GM23338 (cell line): ENCODE data around the gene LRRC27. TPM values are rescaled to one million over a fixed set of nuclear protein-coding genes. Genes with fewer than 3 reads are reported as not detected.

Source experiments
- ATAC-seq: fragments of 200-7000 bp; cut with Tn5 transposase; 3 replicates; pipeline ENCODE4 v1.9.1; 2020
- DNase-seq: peaks from one replicate; pipeline ENCODE4 v3.0.0-alpha.2; 2015; ENCODE audit warnings: low spot score
- H2AFZ ChIP-seq: fragments of 200-600 bp; sonication (generic); 2 replicates; pipeline ENCODE4 v1.8.0; 2016; ENCODE audit warnings: antibody characterized with exemption, mild to moderate bottlenecking, moderate library complexity
- H3F3A ChIP-seq: fragments of 200-600 bp; sonication (generic); replicated peaks from 2 replicates; pipeline ENCODE4 v1.8.0; 2017; ENCODE audit warnings: antibody characterized with exemption, mixed run types, low read depth
- H3K27ac ChIP-seq: fragments of 200-600 bp; sonication (generic); 2 replicates; pipeline ENCODE4 v1.6.1; 2016; ENCODE audit warnings: low read depth
- H3K27me3 ChIP-seq: fragments of 200-600 bp; sonication (generic); 2 replicates; pipeline ENCODE4 v1.8.0; 2016; ENCODE audit warnings: mild to moderate bottlenecking, mixed run types, moderate library complexity; ENCODE audit not compliant: insufficient read depth
- H3K36me3 ChIP-seq: fragments of 200-600 bp; sonication (generic); 2 replicates; pipeline ENCODE4 v1.8.0; 2016; ENCODE audit warnings: mild to moderate bottlenecking; ENCODE audit not compliant: insufficient read depth
- H3K4me1 ChIP-seq: fragments of 200-600 bp; sonication (generic); 2 replicates; pipeline ENCODE4 v1.8.0; 2016; ENCODE audit warnings: mild to moderate bottlenecking, moderate library complexity; ENCODE audit not compliant: insufficient read depth
- H3K4me2 ChIP-seq: fragments of 200-600 bp; sonication (generic); 2 replicates; pipeline ENCODE4 v1.7.1; 2017; ENCODE audit warnings: mixed run types
- H3K4me3 ChIP-seq: fragments of 200-600 bp; sonication (generic); 2 replicates; pipeline ENCODE4 v1.6.1; 2016; ENCODE audit warnings: mixed run types
- H3K79me2 ChIP-seq: fragments of 200-600 bp; sonication (generic); replicated peaks from 2 replicates; pipeline ENCODE4 v1.8.0; 2017; ENCODE audit warnings: mild to moderate bottlenecking; ENCODE audit not compliant: insufficient read depth
- H3K9me2 ChIP-seq: fragments of 200-600 bp; sonication (generic); 2 replicates; pipeline ENCODE4 v1.8.0; 2017; ENCODE audit not compliant: insufficient read depth
- H4K20me1 ChIP-seq: fragments of 200-600 bp; sonication (generic); replicated peaks from 2 replicates; pipeline ENCODE4 v1.8.0; 2017; ENCODE audit warnings: mild to moderate bottlenecking; ENCODE audit not compliant: insufficient read depth
- H3K27ac Mint-ChIP-seq: 2 replicates; pipeline ENCODE4 v1.8.0; 2020; ENCODE audit warnings: inconsistent platforms, mild to moderate bottlenecking, moderate library complexity, mixed read lengths
- H3K27me3 Mint-ChIP-seq: 3 replicates; pipeline ENCODE4 v1.8.0; 2022; ENCODE audit warnings: low read depth, mild to moderate bottlenecking, moderate library complexity, mixed read lengths, inconsistent platforms; ENCODE audit not compliant: insufficient read depth, poor library complexity
- H3K36me3 Mint-ChIP-seq: 3 replicates; pipeline ENCODE4 v1.8.0; 2021; ENCODE audit warnings: low read depth, mild to moderate bottlenecking, inconsistent platforms, moderate library complexity, mixed read lengths
- H3K4me1 Mint-ChIP-seq: 3 replicates; pipeline ENCODE4 v1.8.0; 2020; ENCODE audit warnings: mild to moderate bottlenecking, inconsistent platforms, mixed read lengths
- H3K4me3 Mint-ChIP-seq: 3 replicates; pipeline ENCODE4 v1.8.0; 2021; ENCODE audit warnings: moderate library complexity, mild to moderate bottlenecking, inconsistent platforms, mixed read lengths
- H3K9me3 Mint-ChIP-seq: 3 replicates; pipeline ENCODE4 v1.8.0; 2020; ENCODE audit warnings: moderate library complexity, mild to moderate bottlenecking, inconsistent platforms, mixed read lengths
- CREB1 ChIP-seq: fragments of 250-450 bp; sonication (Bioruptor Pico); IDR thresholded peaks from 2 replicates; pipeline ENCODE4 v1.5.0; 2020; ENCODE audit warnings: low read depth, mild to moderate bottlenecking, moderate library complexity
- EZH2 ChIP-seq: fragments of 200-600 bp; sonication (generic); IDR thresholded peaks from one replicate; pipeline ENCODE4 v1.8.0; 2017; ENCODE audit warnings: antibody characterized with exemption, mild to moderate bottlenecking, low read depth; ENCODE audit not compliant: unreplicated experiment
- JUNB ChIP-seq: IDR thresholded peaks from one replicate; pipeline ENCODE4 v1.6.1; 2016; ENCODE audit warnings: antibody characterized with exemption; ENCODE audit not compliant: unreplicated experiment
- POLR2AphosphoS5 ChIP-seq: IDR thresholded peaks from 2 replicates; pipeline ENCODE4 v1.6.1; 2016; ENCODE audit warnings: antibody characterized with exemption, low read depth
- REST ChIP-seq: IDR thresholded peaks from one replicate; pipeline ENCODE4 v1.6.1; 2018; ENCODE audit warnings: antibody characterized with exemption; ENCODE audit not compliant: unreplicated experiment
- STAT1 ChIP-seq: IDR thresholded peaks from one replicate; pipeline ENCODE4 v1.6.1; 2016; ENCODE audit warnings: antibody characterized with exemption; ENCODE audit not compliant: unreplicated experiment
- ZNF114 ChIP-seq: fragments of 250-450 bp; sonication (Bioruptor Pico); IDR thresholded peaks from 2 replicates; pipeline ENCODE4 v1.5.0; 2020; ENCODE audit warnings: mild to moderate bottlenecking, moderate library complexity
- polyA plus RNA-seq: library from polyadenylated mRNA; unstranded; fragments of >200 nt; fragmentation: Nextera tagmentation; extraction: Ambion mirVana; gene quantifications from 2 replicates; pipeline ENCODE4 v1.2.1, GENCODE V29; 2016
- total RNA-seq: library from RNA; depleted of rRNA; stranded (reverse); fragments of >200 nt; shearing (Covaris generic); gene quantifications from 2 replicates; pipeline ENCODE4 v1.2.3, GENCODE V29; 2014

The LRRC27 gene
- total and polyA plus RNA-seq, 2 experiments from 2014 or later, result 2.9 to 3.5 TPM

- TF ChIP-seq REST, result no peak
- TF ChIP-seq CREB1 (CRISPR knock-in tag), result no peak
- no peak for TF ChIP-seq POLR2AphosphoS5
- no peak for TF ChIP-seq STAT1
- TF ChIP-seq EZH2, result no peak
- TF ChIP-seq JUNB, result no peak
Observed at GRCh38 chr10:132415255-132415654, 83.3 kb downstream of the LRRC27 start (continued).

- Mint-ChIP-seq H3K27ac (no peak overlapping the region), H3K36me3 (no peaks in the 10 kb centered on the region; the same call in 2 of the 3 replicates), H3K9me3 (no peaks in the 10 kb centered on the region), H3K4me1 (peaks cover 45% of the 10 kb centered on the region), H3K27me3 (peaks cover 13% of the 10 kb centered on the region), H3K4me3 (no peak overlapping the region)
- Histone ChIP-seq H3K4me2 (no peak overlapping the region), H3K4me1 (peaks cover 15% of the 10 kb centered on the region), H2AFZ (no peak overlapping the region), H3K27ac (no peak overlapping the region), H3K79me2 (no peaks in the 10 kb centered on the region), H3K4me3 (no peak overlapping the region), H3K9me2 (no peaks in the 10 kb centered on the region), H3K36me3 (no peaks in the 10 kb centered on the region), H3F3A (0 out of 2 replicates have a peak, but pooled peaks cover 3% of the 10 kb centered on the region), H3K27me3 (no peaks in the 10 kb centered on the region), H4K20me1 (no peaks in the 10 kb centered on the region)
- ATAC-seq (no peak), DNase-seq (no peak)
- TF ChIP-seq ZNF114 (CRISPR knock-in tag) (no peak), CREB1 (CRISPR knock-in tag) (no peak), REST (no peak)
Observed at GRCh38 chr10:132415956-132416355, 84.0 kb downstream of the LRRC27 start.
